DOHH2 (cell line): ENCODE results near the gene PDE3B.

Experiments
- CTCF ChIP-seq: fragments of 200-600 bp; sonication (generic); IDR thresholded peaks from one replicate; pipeline ENCODE4 v1.5.1; 2014; ENCODE audit warnings: antibody characterized with exemption, mild to moderate bottlenecking, low read depth, low read length; ENCODE audit not compliant: poor library complexity, severe bottlenecking
- EZH2phosphoT487 ChIP-seq: fragments of 200-600 bp; sonication (generic); IDR thresholded peaks from 2 replicates; pipeline ENCODE4 v1.6.1; 2017; ENCODE audit warnings: borderline replicate concordance, mild to moderate bottlenecking, antibody characterized with exemption, low read length, moderate library complexity, mixed read lengths

- TF ChIP-seq CTCF (peak; percentile 98), EZH2phosphoT487 (no peak)
Observed at GRCh38 chr11:14907411-14908213, 264.0 kb downstream of the PDE3B start.
